PC-3 (cell line): Measurements from ENCODE around the gene FBXL7. TPM values are rescaled to one million over a fixed set of nuclear protein-coding genes. Genes with fewer than 3 reads are reported as not detected.

Experiments used
- ATAC-seq: fragments of 200-7000 bp; cut with Tn5 transposase; 2 replicates; pipeline ENCODE4 v1.9.1; 2020; ENCODE audit warnings: mild to moderate bottlenecking, moderate library complexity
- BruUV-seq: library from RNA; stranded (reverse); fragments of 400-500 nt; replicated peaks from 2 replicates; lab custom pipeline; 2021; lab: Mats Ljungman, UMichigan
- CTCF ChIA-PET: fragments of 300-600 bp; sonication (Branson Sonifier 250); formaldehyde crosslinking; loops from one replicate; lab custom pipeline; 2022; ENCODE audit warnings: antibody characterized with exemption; lab: Charles Lee
- POLR2A ChIA-PET: fragments of 300-600 bp; sonication (Branson Sonifier 250); formaldehyde crosslinking; loops from one replicate; lab custom pipeline; 2022; ENCODE audit warnings: antibody characterized with exemption; ENCODE audit not compliant: unreplicated experiment; lab: Charles Lee
- DNase-seq: peaks from one replicate; pipeline ENCODE4 v3.0.0-alpha.2; 2015
- H2AFZ ChIP-seq: fragments of 300-600 bp; sonication (generic); 2 replicates; pipeline ENCODE4 v1.6.0; 2016; ENCODE audit warnings: antibody characterized with exemption, low read length
- H3F3A ChIP-seq: fragments of 300-600 bp; sonication (generic); one replicate; pipeline ENCODE4 v1.6.0; 2017; ENCODE audit warnings: antibody characterized with exemption, low read length, control low read depth, mild to moderate bottlenecking; ENCODE audit not compliant: unreplicated experiment
- H3K27ac ChIP-seq: fragments of 300-600 bp; sonication (generic); 2 replicates; pipeline ENCODE4 v1.5.1; 2016; ENCODE audit warnings: mild to moderate bottlenecking, low read length
- H3K27me3 ChIP-seq: fragments of 300-600 bp; sonication (generic); 2 replicates; pipeline ENCODE4 v1.6.1; 2016; ENCODE audit warnings: low read length, mixed read lengths
- H3K36me3 ChIP-seq: fragments of 300-600 bp; sonication (generic); 2 replicates; pipeline ENCODE4 v1.6.1; 2016; ENCODE audit warnings: low read depth, mixed run types, low read length, mixed read lengths
- H3K4me1 ChIP-seq: fragments of 300-600 bp; sonication (generic); 2 replicates; pipeline ENCODE4 v1.5.1; 2016; ENCODE audit warnings: low read length; ENCODE audit not compliant: insufficient read depth
- H3K4me2 ChIP-seq: fragments of 300-600 bp; sonication (generic); 2 replicates; pipeline ENCODE4 v1.6.0; 2016; ENCODE audit warnings: low read length
- H3K4me3 ChIP-seq: fragments of 300-600 bp; sonication (generic); 2 replicates; pipeline ENCODE4 v1.5.1; 2016; ENCODE audit warnings: mild to moderate bottlenecking, low read length, mixed read lengths
- H3K79me2 ChIP-seq: fragments of 300-600 bp; sonication (generic); 2 replicates; pipeline ENCODE4 v1.6.1; 2017; ENCODE audit warnings: low read length, mixed read lengths
- H3K9ac ChIP-seq: fragments of 300-600 bp; sonication (generic); 2 replicates; pipeline ENCODE4 v1.6.0; 2016; ENCODE audit warnings: mild to moderate bottlenecking, low read length
- H3K9me2 ChIP-seq: fragments of 300-600 bp; sonication (generic); replicated peaks from 2 replicates; pipeline ENCODE4 v1.6.1; 2016; ENCODE audit warnings: mixed run types, low read length, mixed read lengths
- H3K9me3 ChIP-seq: fragments of 300-600 bp; sonication (generic); 2 replicates; pipeline ENCODE4 v1.6.1; 2016; ENCODE audit warnings: low read length, mixed read lengths
- H4K20me1 ChIP-seq: fragments of 300-600 bp; sonication (generic); 2 replicates; pipeline ENCODE4 v1.6.1; 2016; ENCODE audit warnings: low read length, mixed read lengths
- CTCF ChIP-seq: fragments of 300-600 bp; sonication (generic); conservative IDR thresholded peaks from 2 replicates; pipeline ENCODE4 v1.5.1; 2017; ENCODE audit warnings: antibody characterized with exemption, low read depth, mild to moderate bottlenecking, low read length
- EZH2 ChIP-seq: fragments of 300-600 bp; sonication (generic); IDR thresholded peaks from one replicate; pipeline ENCODE4 v1.6.1; 2017; ENCODE audit warnings: antibody characterized with exemption, mild to moderate bottlenecking, low read length; ENCODE audit not compliant: unreplicated experiment
- EZH2phosphoT487 ChIP-seq: fragments of 300-600 bp; sonication (generic); IDR thresholded peaks from 2 replicates; pipeline ENCODE4 v1.6.1; 2018; ENCODE audit warnings: mild to moderate bottlenecking, antibody characterized with exemption, low read length, borderline replicate concordance
- intact Hi-C: fragments of 100-400 bp; cut with micrococcal nuclease; formaldehyde crosslinking; loops from 2 replicates; pipeline ENCODE4 v1.9.0; 2023
- total RNA-seq: library from RNA; depleted of rRNA; stranded (reverse); fragments of >200 nt; gene quantifications from 2 replicates; pipeline ENCODE4 v1.2.3, GENCODE V29; 2014

FBXL7 gene
- total RNA-seq, 1 experiment from 2014 or later, result 0.18 TPM

GRCh38 chr5:15539951-15540350 is 40.0 kb downstream of the FBXL7 start:
- Histone ChIP-seq H3K79me2 (no peaks in the 10 kb centered on the region), H3K9me3 (peaks cover 26% of the 10 kb centered on the region), H3K27me3 (no peaks in the 10 kb centered on the region), H3K36me3 (no peaks in the 10 kb centered on the region), H3K9me2 (no peaks in the 10 kb centered on the region), H2AFZ (no peak overlapping the region), H3K27ac (no peak overlapping the region), H3F3A (no peaks in the 10 kb centered on the region), H3K9ac (no peak overlapping the region), H3K4me1 (no peaks in the 10 kb centered on the region), H3K4me2 (no peak overlapping the region), H4K20me1 (no peaks in the 10 kb centered on the region), H3K4me3 (no peak overlapping the region)
- ChIA-PET CTCF (no interaction called here), POLR2A (no interaction called here)
- no peak for DNase-seq
- intact Hi-C loops, result no loop called here
- no TSS peak for BruUV-seq
- no peak for TF ChIP-seq EZH2
- no peak for TF ChIP-seq CTCF
- TF ChIP-seq EZH2phosphoT487, result no peak
- ATAC-seq, result no peak

GRCh38 chr5:15544039-15544438 is 44.1 kb downstream of the FBXL7 start:
- Histone ChIP-seq H3K9ac (no peak overlapping the region), H3K27me3 (no peaks in the 10 kb centered on the region), H3K36me3 (no peaks in the 10 kb centered on the region), H3K9me3 (peaks cover 31% of the 10 kb centered on the region; the same call in 1 of the 2 replicates), H3K27ac (no peak overlapping the region), H3K4me1 (no peaks in the 10 kb centered on the region), H3K9me2 (no peaks in the 10 kb centered on the region), H3K79me2 (no peaks in the 10 kb centered on the region), H3K4me3 (no peak overlapping the region), H2AFZ (no peak overlapping the region), H4K20me1 (no peaks in the 10 kb centered on the region), H3F3A (no peaks in the 10 kb centered on the region), H3K4me2 (no peak overlapping the region)
- ChIA-PET POLR2A (no interaction called here), CTCF (no interaction called here)
- no peak for ATAC-seq
- DNase-seq, result no peak
- intact Hi-C loops, result no loop called here
- BruUV-seq, result no TSS peak
- no peak for TF ChIP-seq EZH2

GRCh38 chr5:15545082-15545481 is 45.1 kb downstream of the FBXL7 start:
- no peak overlapping the region for H3K4me2 ChIP-seq
- TF ChIP-seq CTCF, result no peak
- TF ChIP-seq EZH2phosphoT487, result no peak
- TF ChIP-seq EZH2, result no peak
- no peaks in the 10 kb centered on the region for H3F3A ChIP-seq
- no peak overlapping the region for H3K9ac ChIP-seq
- no peaks in the 10 kb centered on the region for H3K4me1 ChIP-seq
- no peak overlapping the region for H3K4me3 ChIP-seq
- H3K27me3 ChIP-seq, result no peaks in the 10 kb centered on the region
- H2AFZ ChIP-seq, result no peak overlapping the region
- ATAC-seq (no peak), DNase-seq (no peak)
- no peaks in the 10 kb centered on the region for H4K20me1 ChIP-seq
- H3K9me2 ChIP-seq, result no peaks in the 10 kb centered on the region
- CTCF ChIA-PET, result no interaction called here
- H3K79me2 ChIP-seq, result no peaks in the 10 kb centered on the region
- intact Hi-C loops, result no loop called here
- BruUV-seq, result no TSS peak
- H3K36me3 ChIP-seq, result no peaks in the 10 kb centered on the region
- POLR2A ChIA-PET, result no interaction called here
- no peak overlapping the region for H3K27ac ChIP-seq
- peaks cover 31% of the 10 kb centered on the region; the same call in 1 of the 2 replicates for H3K9me3 ChIP-seq
